ENCODE measurements around the gene IER3.
A peak's percentile ranks its signal among the peaks of the same experiment; 100 is the strongest.

The IER3 gene, protein sequence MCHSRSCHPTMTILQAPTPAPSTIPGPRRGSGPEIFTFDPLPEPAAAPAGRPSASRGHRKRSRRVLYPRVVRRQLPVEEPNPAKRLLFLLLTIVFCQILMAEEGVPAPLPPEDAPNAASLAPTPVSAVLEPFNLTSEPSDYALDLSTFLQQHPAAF

GRCh38 chr6:30744054-30744805 lies at the start of gene IER3:
Gene IER3 (minus strand): TSS chr6:30744547. CDS start chr6:30744518, 29 bp downstream.
- DNase-seq (ENCODE audit: low read depth in 2 of 2): peak; percentile 74 to 86

- no peak for DNase-seq (ENCODE audit: low read depth in 2 of 2)
Observed at GRCh38 chr6:30793521-30794194, 49.3 kb upstream of the IER3 start.

GRCh38 chr6:30792786-30793185 lies 48.4 kb upstream of the IER3 start:
- no peak for DNase-seq (ENCODE audit: low read depth in 2 of 2)

DNA sequence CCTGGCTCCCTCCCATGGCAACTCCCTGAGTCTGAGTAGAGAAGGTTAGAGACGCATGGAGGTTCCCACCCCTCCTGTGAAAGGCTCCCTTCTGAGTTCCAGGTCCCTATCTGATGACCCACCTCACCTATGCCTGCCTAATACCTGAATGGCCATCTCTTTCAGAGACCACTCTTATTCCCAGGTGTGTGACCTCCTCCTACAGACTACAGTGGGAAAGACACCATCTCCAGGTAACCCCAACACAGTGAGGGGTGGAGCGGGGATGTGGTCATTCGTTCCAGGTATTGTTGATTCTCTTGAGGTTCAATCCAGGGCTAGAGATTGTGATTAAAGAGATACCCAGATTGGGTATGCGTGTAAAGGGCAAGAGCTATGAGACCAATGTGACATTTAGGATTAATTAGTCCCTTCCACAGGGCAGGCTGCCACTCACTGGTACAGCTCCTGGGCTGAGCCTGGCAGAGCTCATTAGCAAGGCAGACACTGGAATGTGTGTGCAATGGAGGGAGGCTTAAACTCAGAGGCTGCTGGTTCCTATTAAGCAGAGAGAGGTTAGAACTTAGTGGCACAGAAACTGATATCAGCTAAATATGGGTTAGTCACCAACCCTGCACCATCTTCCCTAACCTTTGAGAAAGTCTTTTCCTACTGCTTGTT lies 46.5 kb upstream of the IER3 start:
- no peak for DNase-seq (ENCODE audit: low read depth in 2 of 2)

DNA sequence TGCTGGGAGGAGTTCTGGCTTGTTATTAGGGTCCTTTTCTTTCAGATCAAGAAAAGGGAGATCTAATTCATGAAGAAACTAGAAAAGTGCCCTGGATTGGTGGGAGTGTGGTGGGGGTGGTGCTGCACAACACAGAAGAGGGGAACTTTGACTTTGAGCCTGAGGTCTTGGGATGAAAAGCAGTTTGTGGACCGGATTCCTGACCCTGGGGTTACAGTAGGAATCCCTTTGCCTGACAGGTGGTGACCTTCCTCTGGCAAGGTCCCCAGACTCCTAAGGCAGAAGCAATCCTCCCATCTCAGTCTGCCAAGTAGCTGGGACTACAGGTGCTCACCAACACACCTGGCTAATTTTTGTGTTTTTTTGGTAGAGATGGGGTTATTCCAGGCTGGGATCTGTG lies 45.3 kb upstream of the IER3 start:
- no peak for DNase-seq (ENCODE audit: low read depth in 2 of 2)

- DNase-seq (ENCODE audit: low read depth in 2 of 2): no peak
Observed at GRCh38 chr6:30787954-30788353, 43.6 kb upstream of the IER3 start.

DNA sequence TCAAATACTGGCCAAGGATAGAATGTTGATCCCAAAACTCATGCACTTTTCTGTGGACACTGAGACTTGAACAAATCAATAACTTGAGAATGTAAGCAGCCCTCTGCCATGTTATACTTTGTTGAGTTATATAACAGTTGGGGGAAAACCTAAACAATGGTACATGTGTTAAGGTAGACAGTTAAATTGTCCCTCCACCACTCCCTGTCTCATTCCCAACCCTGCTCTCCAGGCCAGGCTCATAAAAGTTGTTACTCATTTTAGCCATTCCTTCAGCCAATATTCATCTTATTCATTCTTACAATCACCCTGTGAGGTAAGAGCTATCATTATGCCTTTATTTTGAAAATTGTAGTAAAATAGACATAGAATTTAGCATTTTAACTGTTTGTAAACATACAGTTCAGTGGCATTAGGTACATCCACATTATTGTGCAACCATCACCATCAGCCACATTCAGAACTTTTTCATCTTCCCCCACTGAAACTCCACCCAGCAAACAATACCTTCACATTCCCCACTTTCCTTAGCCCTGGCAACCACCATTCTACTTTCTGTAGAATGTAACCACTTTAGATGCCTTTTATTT lies 38.2 kb upstream of the IER3 start:
- no peak for DNase-seq (ENCODE audit: low read depth in 2 of 2)

DNA sequence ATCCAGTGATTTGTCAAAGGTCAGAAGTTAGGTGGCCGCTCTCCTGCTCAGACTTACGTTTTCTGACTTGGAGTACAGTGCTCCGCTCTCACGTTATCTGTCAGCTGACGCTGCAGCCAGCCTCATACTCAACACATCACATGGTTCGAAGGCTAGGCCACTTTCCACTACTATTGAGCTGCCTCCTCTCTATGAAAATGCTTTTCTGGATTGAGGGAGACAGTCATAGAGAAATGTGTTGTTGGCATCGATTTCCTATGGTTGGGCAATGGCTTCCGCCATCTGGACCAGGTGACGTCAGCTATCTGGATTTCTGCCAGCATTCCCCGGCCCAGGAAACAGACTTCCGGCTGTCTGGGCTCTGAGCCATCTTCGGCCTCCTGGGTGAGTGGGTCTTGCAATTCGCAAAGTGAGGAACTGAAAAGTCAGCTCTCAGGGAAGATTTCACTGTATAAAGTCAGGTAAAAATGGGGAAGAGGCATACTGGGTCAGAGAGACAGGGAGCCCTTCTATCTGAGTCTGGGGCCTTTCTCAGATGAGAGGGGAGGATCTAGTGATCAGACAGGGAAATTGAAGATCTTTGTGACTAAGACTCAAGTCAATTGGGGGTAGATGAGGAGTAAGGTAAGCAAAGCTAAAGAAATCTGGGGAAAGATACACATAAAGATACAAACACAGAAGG lies 37.5 kb upstream of the IER3 start:
- no peak for DNase-seq (ENCODE audit: low read depth in 2 of 2)

- no peak for DNase-seq (ENCODE audit: low read depth in 2 of 2)
Observed at GRCh38 chr6:30781395-30781742, 37.0 kb upstream of the IER3 start.

DNA sequence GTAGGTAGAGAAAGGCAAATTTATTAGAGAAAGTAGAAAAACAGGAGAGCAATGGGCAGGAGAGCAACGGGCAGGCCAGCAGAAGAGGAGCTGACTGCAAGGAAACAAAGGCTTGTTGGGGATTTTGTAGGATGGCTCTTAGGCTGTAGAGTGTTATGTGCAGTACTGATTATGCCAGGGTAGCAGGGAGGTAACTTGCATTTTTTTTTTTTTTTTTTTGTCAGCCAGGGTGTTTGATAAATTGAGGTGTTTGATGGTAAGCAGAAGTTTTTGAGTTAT lies 36.2 kb upstream of the IER3 start:
- no peak for DNase-seq (ENCODE audit: low read depth in 2 of 2)

- no peak for DNase-seq (ENCODE audit: low read depth in 2 of 2)
Observed at GRCh38 chr6:30779850-30780641, 35.7 kb upstream of the IER3 start.

- DNase-seq (ENCODE audit: low read depth in 2 of 2): no peak
Observed at GRCh38 chr6:30778001-30778635, 33.8 kb upstream of the IER3 start.

DNA sequence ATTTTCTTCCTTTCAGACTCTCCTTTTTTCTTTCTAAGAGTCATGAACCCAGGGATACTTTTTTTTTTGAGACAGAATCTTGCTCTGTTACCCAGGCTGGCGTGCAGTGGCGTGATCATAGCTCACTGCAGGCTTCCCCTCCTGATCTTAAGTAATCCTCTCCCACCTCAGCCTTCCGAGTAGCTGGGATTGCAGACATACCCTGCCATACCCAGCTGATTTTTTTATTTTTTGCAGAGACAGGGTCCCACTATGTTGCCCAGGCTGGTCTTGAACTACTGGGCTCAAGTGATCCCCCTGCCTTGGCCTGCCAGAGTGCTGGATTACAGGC lies 32.8 kb upstream of the IER3 start:
- DNase-seq (ENCODE audit: low read depth in 2 of 2): no peak

DNA sequence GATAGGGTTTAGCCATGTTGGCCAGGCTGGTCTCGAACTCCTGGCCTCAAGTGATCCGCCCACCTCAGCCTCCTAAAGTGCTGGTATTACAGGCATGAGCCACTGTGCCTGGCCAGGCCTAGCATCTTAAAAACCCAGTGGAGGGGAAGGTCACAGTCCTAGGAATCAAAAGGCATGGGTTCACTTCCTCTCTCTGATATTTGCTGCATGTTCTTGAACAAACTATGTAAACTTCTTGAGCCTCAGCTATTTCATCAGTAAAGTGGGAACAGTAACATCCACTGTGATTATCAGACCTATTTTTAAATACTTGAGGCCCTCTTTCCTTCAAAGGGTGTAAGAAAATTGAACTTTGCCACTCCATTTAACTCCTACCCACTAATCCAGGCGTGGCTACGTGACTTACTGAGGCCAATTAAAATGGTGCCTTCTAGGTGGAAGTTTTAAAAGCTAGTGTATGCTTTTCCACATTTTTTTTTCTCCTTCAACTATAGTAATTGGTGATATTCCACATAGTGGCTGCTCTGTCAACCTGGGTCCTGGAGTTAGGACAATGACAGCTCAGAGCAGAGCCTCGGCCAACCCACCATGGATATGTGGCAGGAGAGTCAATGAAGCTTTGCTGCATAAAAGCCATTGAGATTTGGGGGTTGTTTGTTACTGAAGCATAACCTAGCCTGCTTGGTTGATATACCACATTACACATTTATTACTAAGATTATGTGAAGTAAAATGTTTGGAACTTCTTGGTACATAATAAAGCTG lies 32.2 kb upstream of the IER3 start:
- no peak for DNase-seq (ENCODE audit: low read depth in 2 of 2)

DNA sequence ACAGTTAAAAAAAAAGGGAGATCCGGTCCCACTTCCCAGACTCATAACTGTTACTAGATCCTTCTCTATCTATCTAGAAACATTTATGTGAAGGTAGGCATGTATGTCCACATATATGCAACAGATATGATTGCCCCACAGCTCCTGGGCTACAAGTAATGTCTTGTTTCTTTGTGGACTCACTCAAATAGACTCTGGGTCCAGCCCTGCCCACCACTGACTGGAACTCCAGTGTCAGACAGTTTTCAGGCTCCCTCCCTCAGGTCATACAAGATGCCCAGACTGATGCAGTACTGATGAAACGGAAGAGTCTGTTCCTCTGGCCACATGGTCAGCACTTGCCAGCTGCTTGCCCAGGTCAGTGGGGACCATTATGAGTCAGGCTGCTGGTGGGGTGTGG lies 30.8 kb upstream of the IER3 start:
- DNase-seq (ENCODE audit: low read depth in 2 of 2): no peak

DNA sequence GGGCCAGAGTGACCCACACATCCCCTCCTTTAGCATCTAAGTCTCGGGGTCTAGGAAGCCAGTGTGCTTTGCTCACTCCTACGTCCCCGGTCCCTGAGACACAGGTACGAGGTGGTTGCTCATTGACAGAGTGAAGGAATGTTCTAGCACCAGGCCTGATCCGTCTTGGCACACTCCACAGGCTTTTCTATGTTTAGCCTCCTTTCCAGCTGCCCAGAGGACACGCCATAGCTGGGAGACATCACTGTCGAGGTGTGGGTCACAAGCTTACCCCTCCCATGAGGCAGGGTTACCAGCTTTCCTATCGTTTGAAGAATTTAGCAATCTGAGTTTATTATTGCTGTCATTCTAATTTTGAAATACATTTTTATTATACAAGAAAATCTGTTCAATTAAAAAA lies 30.4 kb upstream of the IER3 start:
- DNase-seq (ENCODE audit: low read depth in 2 of 2): no peak

- no peak for DNase-seq (ENCODE audit: low read depth in 2 of 2)
Observed at GRCh38 chr6:30770592-30770991, 26.2 kb upstream of the IER3 start.

DNA sequence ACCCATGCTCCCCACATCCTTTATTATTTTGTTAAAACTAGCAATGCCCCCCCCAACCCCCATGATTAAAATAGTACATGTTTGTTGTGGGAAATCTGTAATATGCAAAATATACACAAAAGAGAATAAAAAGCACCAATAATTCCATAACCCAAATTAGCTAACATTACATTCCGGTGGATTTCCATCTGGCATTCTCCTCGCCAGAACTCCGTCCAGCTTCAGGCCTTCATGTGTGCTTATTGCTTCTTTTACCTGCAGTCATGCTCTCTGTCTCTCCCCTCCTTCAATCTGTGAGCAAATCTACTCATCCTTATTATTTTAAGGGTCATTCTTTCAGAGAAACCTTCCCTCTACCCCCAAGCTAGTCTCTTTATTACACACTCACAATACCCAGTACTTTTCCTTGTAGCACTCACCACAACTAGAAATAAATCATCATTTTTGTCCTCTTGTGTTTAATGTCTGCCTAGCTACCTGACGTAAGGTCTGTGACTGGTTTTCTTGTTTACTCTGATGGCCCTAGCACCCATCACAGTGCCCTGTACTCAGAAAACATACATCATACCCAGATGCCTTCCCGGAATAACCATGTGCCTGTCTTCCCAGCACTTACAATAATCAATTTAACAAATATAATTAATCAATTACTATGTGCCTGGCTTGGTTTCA lies 25.6 kb upstream of the IER3 start:
- DNase-seq (ENCODE audit: low read depth in 2 of 2): no peak

GRCh38 chr6:30769088-30769852 lies 24.9 kb upstream of the IER3 start:
- peak; percentile 65 to 86 for DNase-seq (ENCODE audit: low read depth in 2 of 2)
